ENCODE data around the gene ZNF446.
"Not testable (repeated sequence)": the region's sequence is repeated elsewhere in the genome, so short reads cannot be mapped to it uniquely, and the experiment has no call there.

ZNF446 gene

GRCh38 chr19:58507602-58508223, 31.6 kb downstream of the ZNF446 start:
- not testable (repeated sequence) for DNase-seq

GRCh38 chr19:58509731-58510083, 33.6 kb downstream of the ZNF446 start:
- DNase-seq = no peak

- no peak for DNase-seq
Measured at GRCh38 chr19:58510084-58510862, 34.1 kb downstream of the ZNF446 start.

- DNase-seq = no peak
Measured at GRCh38 chr19:58511353-58512208, 35.4 kb downstream of the ZNF446 start, which contains the start of gene SLC27A5. Gene SLC27A5 (minus strand): TSS chr19:58511992. CDS start chr19:58511955, 37 bp downstream.

GRCh38 chr19:58513213-58513693, 37.1 kb downstream of the ZNF446 start:
- peak; percentile 29 for DNase-seq

- peak; percentile 87 for DNase-seq
Measured at GRCh38 chr19:58513694-58514563, 37.8 kb downstream of the ZNF446 start.

- no peak for DNase-seq
Measured at GRCh38 chr19:58514564-58515022, 38.4 kb downstream of the ZNF446 start.

- no peak for DNase-seq
Measured at GRCh38 chr19:58515259-58515658, 39.1 kb downstream of the ZNF446 start.

GRCh38 chr19:58516246-58516836, 40.2 kb downstream of the ZNF446 start:
- DNase-seq = no peak

GRCh38 chr19:58516964-58517833, 41.0 kb downstream of the ZNF446 start:
- no peak for DNase-seq

- DNase-seq = peak; percentile 16
Measured at GRCh38 chr19:58518256-58519086, 42.3 kb downstream of the ZNF446 start.

- DNase-seq = peak; percentile 50
Measured at GRCh38 chr19:58519087-58519354, 42.9 kb downstream of the ZNF446 start.

- DNase-seq = peak; percentile 97
Measured at GRCh38 chr19:58519355-58520256, 43.5 kb downstream of the ZNF446 start, which contains the start of gene ZBTB45. Gene ZBTB45 (minus strand): TSS chr19:58519810. CDS start chr19:58517673, 2,137 bp downstream.

GRCh38 chr19:58520257-58520599, 44.1 kb downstream of the ZNF446 start:
- DNase-seq = peak; percentile 49

- DNase-seq = no peak
Measured at GRCh38 chr19:58521651-58522050, 45.5 kb downstream of the ZNF446 start.

- no peak for DNase-seq
Measured at GRCh38 chr19:58522709-58523108, 46.6 kb downstream of the ZNF446 start.

- DNase-seq = no peak
Measured at GRCh38 chr19:58529405-58529804, 53.3 kb downstream of the ZNF446 start.
